Measurements from ENCODE around the gene WASF2.
"Not testable (repeated sequence)": the region's sequence is repeated elsewhere in the genome, so short reads cannot be mapped to it uniquely, and the experiment has no call there.

Gene WASF2

GRCh38 chr1:27503844-27504587 is 14.0 kb upstream of the WASF2 start:
- H3K27ac ChIP-seq = no peak overlapping the region
- TF ChIP-seq ZFX (IDR thresholded peaks at IDR 0.05; ENCODE audit: borderline replicate concordance) = no peak
- no peak for TF ChIP-seq CTCF (IDR thresholded peaks at IDR 0.05)

- TF ChIP-seq ZFX (IDR thresholded peaks at IDR 0.05; ENCODE audit: borderline replicate concordance) (no peak), CTCF (IDR thresholded peaks at IDR 0.05) (no peak)
- no peak overlapping the region for H3K27ac ChIP-seq
These were observed 13.1 kb upstream of the WASF2 start for GRCh38 chr1:27503033-27503432.

GRCh38 chr1:27501159-27501558 is 11.2 kb upstream of the WASF2 start:
- not testable (repeated sequence) for H3K27ac ChIP-seq

- no peak overlapping the region for H3K27ac ChIP-seq
- TF ChIP-seq CTCF (IDR thresholded peaks at IDR 0.05) (no peak), ZFX (IDR thresholded peaks at IDR 0.05; ENCODE audit: borderline replicate concordance) (no peak)
These were observed 9.2 kb upstream of the WASF2 start for GRCh38 chr1:27499142-27499541.

GRCh38 chr1:27496604-27497155 is 6.7 kb upstream of the WASF2 start:
- H3K27ac ChIP-seq = no peak overlapping the region
- TF ChIP-seq ZFX (IDR thresholded peaks at IDR 0.05; ENCODE audit: borderline replicate concordance) (no peak), CTCF (IDR thresholded peaks at IDR 0.05) (no peak)

GRCh38 chr1:27492796-27493195 is 2.8 kb upstream of the WASF2 start:
- no peak overlapping the region for H3K27ac ChIP-seq
- TF ChIP-seq ZFX (IDR thresholded peaks at IDR 0.05; ENCODE audit: borderline replicate concordance) (no peak), CTCF (IDR thresholded peaks at IDR 0.05) (no peak)

GRCh38 chr1:27491748-27492700 is 2.1 kb upstream of the WASF2 start:
- TF ChIP-seq ZFX (IDR thresholded peaks at IDR 0.05; ENCODE audit: borderline replicate concordance) = no peak
- TF ChIP-seq CTCF (IDR thresholded peaks at IDR 0.05) = no peak
- 0 out of 2 replicates have a peak overlapping the region, but pooled peaks have one; percentile 12 for H3K27ac ChIP-seq
